Parathyroid adenoma (tissue), 2 donors: Measurements from ENCODE around the gene HOXD11.

Source experiments
- H2AFZ ChIP-seq: fragments of 300-600 bp; sonication (generic); one replicate; pipeline ENCODE4 v1.7.0; 2017; ENCODE audit warnings: antibody characterized with exemption, mild to moderate bottlenecking
- H3K27ac ChIP-seq: fragments of 300-600 bp; sonication (generic); one replicate; pipeline ENCODE4 v1.7.0; 2017
- H3K27me3 ChIP-seq: fragments of 300-600 bp; sonication (generic); one replicate; pipeline ENCODE4 v1.7.0; 2017; ENCODE audit warnings: low read length; ENCODE audit not compliant: control insufficient read depth, insufficient read depth
- H3K36me3 ChIP-seq: fragments of 300-600 bp; sonication (generic); one replicate; pipeline ENCODE4 v1.7.0; 2017; ENCODE audit warnings: low read length; ENCODE audit not compliant: control insufficient read depth, insufficient read depth
- H3K4me1 ChIP-seq: fragments of 300-600 bp; sonication (generic); one replicate; pipeline ENCODE4 v1.7.0; 2017; ENCODE audit warnings: control low read depth
- H3K4me2 ChIP-seq: fragments of 300-600 bp; sonication (generic); one replicate; pipeline ENCODE4 v1.7.0; 2017; ENCODE audit warnings: low read length
- H3K4me3 ChIP-seq: fragments of 300-600 bp; sonication (generic); one replicate; pipeline ENCODE4 v1.7.0; 2017; ENCODE audit warnings: low read depth, low read length
- H3K79me2 ChIP-seq: fragments of 300-600 bp; sonication (generic); one replicate; pipeline ENCODE4 v1.7.0; 2017; ENCODE audit warnings: control low read depth
- H3K9ac ChIP-seq: fragments of 300-600 bp; sonication (generic); one replicate; pipeline ENCODE4 v1.7.0; 2017; ENCODE audit warnings: mild to moderate bottlenecking
- H3K9me3 ChIP-seq: fragments of 300-600 bp; sonication (generic); one replicate; pipeline ENCODE4 v1.7.0; 2017; ENCODE audit warnings: low read length; ENCODE audit not compliant: control insufficient read depth
- TF ChIP-seq, protein P1 (sequence below): fragments of 300-600 bp; sonication (generic); IDR thresholded peaks from one replicate; pipeline ENCODE4 v1.7.0; 2017; ENCODE audit warnings: antibody characterized with exemption, mild to moderate bottlenecking
- donor health status: primary hyperparathyroidism.

Gene HOXD11

DNA sequence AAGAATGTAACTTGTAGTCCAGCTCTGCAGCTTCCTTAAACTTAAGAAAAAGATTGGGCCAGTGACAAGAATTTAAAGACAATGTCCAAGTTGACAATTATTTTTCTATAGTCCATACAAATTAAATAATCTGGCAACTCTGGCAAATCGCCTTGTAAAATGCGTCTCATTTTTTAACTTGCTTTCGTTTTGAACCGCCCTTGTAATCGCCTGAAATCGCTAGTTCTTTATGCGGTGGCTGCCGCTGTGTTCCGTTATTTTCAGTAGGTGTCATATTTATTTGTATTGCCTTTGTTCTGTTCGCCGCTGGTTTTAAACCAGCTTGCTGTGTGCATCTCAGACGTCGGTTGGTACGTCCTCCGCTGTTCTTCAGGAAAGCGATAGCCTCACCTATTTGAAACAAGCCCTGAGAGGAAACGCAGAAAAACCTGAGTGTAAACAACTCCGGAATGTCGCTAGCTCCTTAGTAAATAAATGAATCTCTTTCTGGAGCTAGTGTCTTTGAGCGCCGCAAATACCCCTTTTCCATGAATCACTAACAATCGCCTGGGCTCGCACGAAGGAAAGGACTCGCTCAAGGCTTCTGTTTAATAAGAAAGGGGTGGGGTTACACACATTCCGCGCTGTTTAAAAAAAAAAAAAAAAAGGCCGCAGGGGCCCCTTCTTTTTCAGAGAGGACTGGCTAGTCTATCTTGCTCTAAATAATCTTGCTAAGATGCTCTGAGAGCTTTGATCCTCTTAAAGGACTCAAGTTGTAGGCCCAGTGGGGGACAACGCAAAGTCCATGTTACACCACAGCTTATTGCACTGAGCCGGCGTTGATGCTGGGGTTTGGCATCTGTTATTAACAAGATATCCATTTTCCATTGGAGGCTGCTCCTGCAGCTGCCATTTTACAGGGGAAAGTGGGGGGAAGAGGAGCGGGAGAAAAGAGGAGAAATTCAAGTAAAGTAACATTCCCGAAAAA, 25.4 kb downstream of the HOXD11 start:
- no peak overlapping the region for H3K27ac ChIP-seq
- peak overlapping the region; percentile 3 for H3K4me3 ChIP-seq
- no peak overlapping the region for H3K9ac ChIP-seq
- no peaks in the 10 kb centered on the region for H3K79me2 ChIP-seq
- H2AFZ ChIP-seq: no peak overlapping the region
- H3K9me3 ChIP-seq: peaks cover 4% of the 10 kb centered on the region
- no peaks in the 10 kb centered on the region for H3K36me3 ChIP-seq
- no peak overlapping the region for H3K4me2 ChIP-seq
- H3K4me1 ChIP-seq: no peaks in the 10 kb centered on the region
- TF ChIP-seq, protein P1, sequence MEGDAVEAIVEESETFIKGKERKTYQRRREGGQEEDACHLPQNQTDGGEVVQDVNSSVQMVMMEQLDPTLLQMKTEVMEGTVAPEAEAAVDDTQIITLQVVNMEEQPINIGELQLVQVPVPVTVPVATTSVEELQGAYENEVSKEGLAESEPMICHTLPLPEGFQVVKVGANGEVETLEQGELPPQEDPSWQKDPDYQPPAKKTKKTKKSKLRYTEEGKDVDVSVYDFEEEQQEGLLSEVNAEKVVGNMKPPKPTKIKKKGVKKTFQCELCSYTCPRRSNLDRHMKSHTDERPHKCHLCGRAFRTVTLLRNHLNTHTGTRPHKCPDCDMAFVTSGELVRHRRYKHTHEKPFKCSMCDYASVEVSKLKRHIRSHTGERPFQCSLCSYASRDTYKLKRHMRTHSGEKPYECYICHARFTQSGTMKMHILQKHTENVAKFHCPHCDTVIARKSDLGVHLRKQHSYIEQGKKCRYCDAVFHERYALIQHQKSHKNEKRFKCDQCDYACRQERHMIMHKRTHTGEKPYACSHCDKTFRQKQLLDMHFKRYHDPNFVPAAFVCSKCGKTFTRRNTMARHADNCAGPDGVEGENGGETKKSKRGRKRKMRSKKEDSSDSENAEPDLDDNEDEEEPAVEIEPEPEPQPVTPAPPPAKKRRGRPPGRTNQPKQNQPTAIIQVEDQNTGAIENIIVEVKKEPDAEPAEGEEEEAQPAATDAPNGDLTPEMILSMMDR: no peak
- H3K27me3 ChIP-seq: peaks cover 30% of the 10 kb centered on the region

DNA sequence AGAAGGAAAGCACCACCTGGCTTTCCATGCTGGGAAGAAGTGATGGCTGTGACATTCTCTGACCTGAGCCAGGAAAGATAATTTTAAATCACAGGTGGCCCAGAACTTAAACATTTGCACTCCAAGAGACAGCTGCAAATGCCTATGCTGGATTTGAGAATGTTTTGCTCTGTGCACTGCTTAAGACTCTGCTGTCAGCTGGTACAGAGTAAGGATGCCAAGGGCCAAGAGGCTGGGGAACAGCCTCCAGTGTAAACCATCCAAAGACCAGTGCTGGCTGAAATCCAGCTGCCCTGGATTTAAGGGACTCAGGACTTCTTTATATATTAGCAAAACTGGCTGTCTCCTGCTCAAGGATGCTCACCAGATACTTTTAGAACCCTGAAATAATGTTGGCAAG, 26.3 kb downstream of the HOXD11 start:
- Histone ChIP-seq H3K79me2 (no peaks in the 10 kb centered on the region), H3K9ac (no peak overlapping the region), H3K36me3 (no peaks in the 10 kb centered on the region), H3K4me1 (no peaks in the 10 kb centered on the region), H3K4me2 (no peak overlapping the region), H3K9me3 (peaks cover 4% of the 10 kb centered on the region), H3K27me3 (peaks cover 25% of the 10 kb centered on the region), H3K4me3 (no peak overlapping the region), H2AFZ (no peak overlapping the region), H3K27ac (no peak overlapping the region)
- TF ChIP-seq, protein P1: no peak

DNA sequence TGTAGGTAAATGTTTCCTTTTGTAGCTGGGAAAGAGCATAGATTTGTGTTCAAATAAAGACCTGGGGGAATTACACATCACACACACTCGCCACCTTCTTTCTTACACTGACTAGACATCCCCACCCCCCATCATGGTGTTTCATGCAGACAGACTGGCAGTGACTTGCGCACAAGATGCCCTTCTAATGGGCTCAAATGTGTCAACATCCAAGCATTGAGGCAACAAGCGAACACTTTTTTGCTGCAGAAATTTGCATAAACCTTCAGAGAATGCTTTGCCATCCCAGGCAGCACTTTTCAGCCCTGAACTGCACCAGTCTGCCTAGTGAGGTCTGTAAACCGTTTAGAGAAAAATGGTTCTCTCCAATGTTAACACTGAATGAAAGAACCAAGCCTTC, 27.0 kb downstream of the HOXD11 start:
- TF ChIP-seq, protein P1: no peak
- H3K36me3 ChIP-seq: no peaks in the 10 kb centered on the region
- no peak overlapping the region for H3K4me3 ChIP-seq
- H3K79me2 ChIP-seq: no peaks in the 10 kb centered on the region
- H3K4me2 ChIP-seq: no peak overlapping the region
- no peak overlapping the region for H3K9ac ChIP-seq
- H3K27me3 ChIP-seq: peaks cover 24% of the 10 kb centered on the region
- H3K9me3 ChIP-seq: peaks cover 4% of the 10 kb centered on the region
- no peaks in the 10 kb centered on the region for H3K4me1 ChIP-seq
- no peak overlapping the region for H3K27ac ChIP-seq
- no peak overlapping the region for H2AFZ ChIP-seq

DNA sequence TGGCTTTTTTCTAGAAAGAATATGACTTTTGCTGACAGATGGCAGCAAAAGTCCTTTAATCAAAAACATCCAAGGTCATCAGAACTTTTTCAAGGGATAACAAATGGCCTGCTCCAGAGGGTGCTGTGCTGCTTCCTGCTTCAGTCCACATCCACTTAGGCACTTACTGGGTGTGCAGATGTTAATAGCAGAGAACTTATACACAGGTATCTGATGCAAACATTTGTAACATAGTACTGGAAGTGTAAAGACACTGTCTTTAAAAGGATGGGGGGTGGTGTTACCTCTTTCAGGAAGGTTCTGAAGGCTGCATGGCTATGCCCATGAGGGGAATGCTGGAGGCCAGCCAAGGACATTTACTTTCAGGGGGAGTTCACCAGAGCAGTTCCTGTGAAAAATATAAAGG, 28.0 kb downstream of the HOXD11 start:
- H3K9ac ChIP-seq: no peak overlapping the region
- peaks cover 4% of the 10 kb centered on the region for H3K9me3 ChIP-seq
- no peak overlapping the region for H3K27ac ChIP-seq
- H3K4me1 ChIP-seq: no peaks in the 10 kb centered on the region
- H2AFZ ChIP-seq: no peak overlapping the region
- no peak overlapping the region for H3K4me2 ChIP-seq
- peaks cover 24% of the 10 kb centered on the region for H3K27me3 ChIP-seq
- no peaks in the 10 kb centered on the region for H3K36me3 ChIP-seq
- H3K79me2 ChIP-seq: no peaks in the 10 kb centered on the region
- H3K4me3 ChIP-seq: no peak overlapping the region
- TF ChIP-seq, protein P1: no peak
